Stimulated activated CD4-positive, alpha-beta T cell treated with anti-CD3 and anti-CD28 coated beads, Interleukin-2, amount 100 ng/mL, for 24 hours (primary cell): ENCODE data around the gene CMTM6.
"Not testable (repeated sequence)": the region's sequence is repeated elsewhere in the genome, so short reads cannot be mapped to it uniquely, and the experiment has no call there.

Source experiments
- DNase-seq, 2 donors: peaks; one replicate each; pipeline ENCODE4 v3.0.0-alpha.2; 2020

Gene CMTM6

GRCh38 chr3:32463415-32463814 is 39.2 kb downstream of the CMTM6 start:
- DNase-seq = not testable (repeated sequence)

- DNase-seq = not testable (repeated sequence)
Observed at GRCh38 chr3:32462191-32462986, 40.3 kb downstream of the CMTM6 start.

- not testable (repeated sequence) for DNase-seq
Observed at GRCh38 chr3:32460817-32461496, 41.7 kb downstream of the CMTM6 start.

- peak; percentile 58 to 65 for DNase-seq
Observed at GRCh38 chr3:32460031-32460749, 42.5 kb downstream of the CMTM6 start.

- no peak for DNase-seq
Observed at GRCh38 chr3:32459450-32459849, 43.2 kb downstream of the CMTM6 start.

GRCh38 chr3:32457971-32458471 is 44.6 kb downstream of the CMTM6 start:
- DNase-seq = peak; percentile 43 to 45

GRCh38 chr3:32456429-32457130 is 46.1 kb downstream of the CMTM6 start:
- DNase-seq = peak in 1 of 2 donors; percentile 17

- DNase-seq = peak in 1 of 2 donors; percentile 17
Observed at GRCh38 chr3:32455609-32456428, 46.8 kb downstream of the CMTM6 start.

- DNase-seq = peak in 1 of 2 donors; percentile 15
Observed at GRCh38 chr3:32454731-32455608, 47.7 kb downstream of the CMTM6 start.

- DNase-seq = peak in 1 of 2 donors; percentile 11
Observed at GRCh38 chr3:32454111-32454510, 48.5 kb downstream of the CMTM6 start.

GRCh38 chr3:32453346-32453745 is 49.3 kb downstream of the CMTM6 start:
- DNase-seq = no peak

- peak in 1 of 2 donors; percentile 7 for DNase-seq
Observed at GRCh38 chr3:32452009-32452408, 50.6 kb downstream of the CMTM6 start.

GRCh38 chr3:32450992-32451659 is 51.5 kb downstream of the CMTM6 start:
- DNase-seq = peak in 1 of 2 donors; percentile 12

- DNase-seq = no peak
Observed at GRCh38 chr3:32450426-32450825, 52.2 kb downstream of the CMTM6 start.

- DNase-seq = no peak
Observed at GRCh38 chr3:32449691-32450090, 53.0 kb downstream of the CMTM6 start.

GRCh38 chr3:32448686-32449474 is 53.8 kb downstream of the CMTM6 start:
- DNase-seq = no peak

GRCh38 chr3:32447865-32448400 is 54.7 kb downstream of the CMTM6 start:
- no peak for DNase-seq

- peak in 1 of 2 donors; percentile 15 for DNase-seq
Observed at GRCh38 chr3:32443478-32443877, 59.2 kb downstream of the CMTM6 start.

GRCh38 chr3:32442766-32443165 is 59.9 kb downstream of the CMTM6 start:
- no peak for DNase-seq
